ENCODE results near the gene CLEC1A.

The CLEC1A gene

GRCh38 chr12:10075451-10075850 lies 23.3 kb downstream of the CLEC1A start:
- no peak for TF ChIP-seq FOXM1 (IDR thresholded peaks at IDR 0.05; ENCODE audit: borderline replicate concordance, low read depth)
- TF ChIP-seq TCF12 (IDR thresholded peaks at IDR 0.05; ENCODE audit: low read depth) = no peak
- no peak for TF ChIP-seq TEAD4 (IDR thresholded peaks at IDR 0.05)

- no peak for TF ChIP-seq RAD21 (IDR thresholded peaks at IDR 0.05; ENCODE audit: low read depth)
- TF ChIP-seq EGR1 (IDR thresholded peaks at IDR 0.05) = no peak
- no peak for TF ChIP-seq FOXM1 (IDR thresholded peaks at IDR 0.05; ENCODE audit: borderline replicate concordance, low read depth)
- TF ChIP-seq CREB1 (IDR thresholded peaks at IDR 0.05; ENCODE audit: low read depth) = no peak
- no peak for TF ChIP-seq TCF12 (IDR thresholded peaks at IDR 0.05; ENCODE audit: low read depth)
- TF ChIP-seq REST (IDR thresholded peaks at IDR 0.05; ENCODE audit: low read depth) = no peak
- no peak for TF ChIP-seq ZBTB7A (IDR thresholded peaks at IDR 0.05; ENCODE audit: low read depth)
- no peak for TF ChIP-seq TEAD4 (IDR thresholded peaks at IDR 0.05)
- no peak for TF ChIP-seq CEBPB (IDR thresholded peaks at IDR 0.05)
- no peak for TF ChIP-seq YY1 (IDR thresholded peaks at IDR 0.05; ENCODE audit: low read depth)
- no peak for TF ChIP-seq USF1 (IDR thresholded peaks at IDR 0.05)
- no peak for TF ChIP-seq EP300 (IDR thresholded peaks at IDR 0.05; ENCODE audit: borderline replicate concordance)
- TF ChIP-seq TAF1 (IDR thresholded peaks at IDR 0.05; ENCODE audit: low read depth) = no peak
- TF ChIP-seq MAX (IDR thresholded peaks at IDR 0.05) = no peak
These were observed 25.5 kb downstream of the CLEC1A start for GRCh38 chr12:10073261-10073660.

GRCh38 chr12:10072131-10072530 lies 26.7 kb downstream of the CLEC1A start:
- TF ChIP-seq REST (IDR thresholded peaks at IDR 0.05; ENCODE audit: low read depth) (no peak), RAD21 (IDR thresholded peaks at IDR 0.05; ENCODE audit: low read depth) (no peak), MAX (IDR thresholded peaks at IDR 0.05) (no peak), USF1 (IDR thresholded peaks at IDR 0.05) (no peak), CEBPB (IDR thresholded peaks at IDR 0.05) (no peak), FOXM1 (IDR thresholded peaks at IDR 0.05; ENCODE audit: borderline replicate concordance, low read depth) (no peak), TCF12 (IDR thresholded peaks at IDR 0.05; ENCODE audit: low read depth) (no peak)

GRCh38 chr12:10070380-10070779 lies 28.4 kb downstream of the CLEC1A start:
- TF ChIP-seq USF1 (IDR thresholded peaks at IDR 0.05) (no peak), RAD21 (IDR thresholded peaks at IDR 0.05; ENCODE audit: low read depth) (no peak), TAF1 (IDR thresholded peaks at IDR 0.05; ENCODE audit: low read depth) (no peak), EP300 (IDR thresholded peaks at IDR 0.05; ENCODE audit: borderline replicate concordance) (no peak), TEAD4 (IDR thresholded peaks at IDR 0.05) (no peak), MAX (IDR thresholded peaks at IDR 0.05) (no peak), REST (IDR thresholded peaks at IDR 0.05; ENCODE audit: low read depth) (no peak), TCF12 (IDR thresholded peaks at IDR 0.05; ENCODE audit: low read depth) (no peak), YY1 (IDR thresholded peaks at IDR 0.05; ENCODE audit: low read depth) (no peak), EGR1 (IDR thresholded peaks at IDR 0.05) (no peak), ZBTB7A (IDR thresholded peaks at IDR 0.05; ENCODE audit: low read depth) (no peak), NFIC (IDR thresholded peaks at IDR 0.05) (no peak)
